GM23338 (cell line): ENCODE results near the gene AEN. TPM values are rescaled to one million over a fixed set of nuclear protein-coding genes. Genes with fewer than 3 reads are reported as not detected.

Experiments used
- ATAC-seq: fragments of 200-7000 bp; cut with Tn5 transposase; 3 replicates; pipeline ENCODE4 v1.9.1; 2020
- DNase-seq: peaks from one replicate; pipeline ENCODE4 v3.0.0-alpha.2; 2015; ENCODE audit warnings: low spot score
- H2AFZ ChIP-seq: fragments of 200-600 bp; sonication (generic); 2 replicates; pipeline ENCODE4 v1.8.0; 2016; ENCODE audit warnings: antibody characterized with exemption, mild to moderate bottlenecking, moderate library complexity
- H3F3A ChIP-seq: fragments of 200-600 bp; sonication (generic); replicated peaks from 2 replicates; pipeline ENCODE4 v1.8.0; 2017; ENCODE audit warnings: antibody characterized with exemption, mixed run types, low read depth
- H3K27ac ChIP-seq: fragments of 200-600 bp; sonication (generic); 2 replicates; pipeline ENCODE4 v1.6.1; 2016; ENCODE audit warnings: low read depth
- H3K27me3 ChIP-seq: fragments of 200-600 bp; sonication (generic); 2 replicates; pipeline ENCODE4 v1.8.0; 2016; ENCODE audit warnings: mild to moderate bottlenecking, mixed run types, moderate library complexity; ENCODE audit not compliant: insufficient read depth
- H3K36me3 ChIP-seq: fragments of 200-600 bp; sonication (generic); 2 replicates; pipeline ENCODE4 v1.8.0; 2016; ENCODE audit warnings: mild to moderate bottlenecking; ENCODE audit not compliant: insufficient read depth
- H3K4me1 ChIP-seq: fragments of 200-600 bp; sonication (generic); 2 replicates; pipeline ENCODE4 v1.8.0; 2016; ENCODE audit warnings: mild to moderate bottlenecking, moderate library complexity; ENCODE audit not compliant: insufficient read depth
- H3K4me2 ChIP-seq: fragments of 200-600 bp; sonication (generic); 2 replicates; pipeline ENCODE4 v1.7.1; 2017; ENCODE audit warnings: mixed run types
- H3K4me3 ChIP-seq: fragments of 200-600 bp; sonication (generic); 2 replicates; pipeline ENCODE4 v1.6.1; 2016; ENCODE audit warnings: mixed run types
- H3K79me2 ChIP-seq: fragments of 200-600 bp; sonication (generic); replicated peaks from 2 replicates; pipeline ENCODE4 v1.8.0; 2017; ENCODE audit warnings: mild to moderate bottlenecking; ENCODE audit not compliant: insufficient read depth
- H3K9me2 ChIP-seq: fragments of 200-600 bp; sonication (generic); 2 replicates; pipeline ENCODE4 v1.8.0; 2017; ENCODE audit not compliant: insufficient read depth
- H4K20me1 ChIP-seq: fragments of 200-600 bp; sonication (generic); replicated peaks from 2 replicates; pipeline ENCODE4 v1.8.0; 2017; ENCODE audit warnings: mild to moderate bottlenecking; ENCODE audit not compliant: insufficient read depth
- H3K27ac Mint-ChIP-seq: 2 replicates; pipeline ENCODE4 v1.8.0; 2020; ENCODE audit warnings: inconsistent platforms, mild to moderate bottlenecking, moderate library complexity, mixed read lengths
- H3K27me3 Mint-ChIP-seq: 3 replicates; pipeline ENCODE4 v1.8.0; 2022; ENCODE audit warnings: low read depth, mild to moderate bottlenecking, moderate library complexity, mixed read lengths, inconsistent platforms; ENCODE audit not compliant: insufficient read depth, poor library complexity
- H3K36me3 Mint-ChIP-seq: 3 replicates; pipeline ENCODE4 v1.8.0; 2021; ENCODE audit warnings: low read depth, mild to moderate bottlenecking, inconsistent platforms, moderate library complexity, mixed read lengths
- H3K4me1 Mint-ChIP-seq: 3 replicates; pipeline ENCODE4 v1.8.0; 2020; ENCODE audit warnings: mild to moderate bottlenecking, inconsistent platforms, mixed read lengths
- H3K4me3 Mint-ChIP-seq: 3 replicates; pipeline ENCODE4 v1.8.0; 2021; ENCODE audit warnings: moderate library complexity, mild to moderate bottlenecking, inconsistent platforms, mixed read lengths
- H3K9me3 Mint-ChIP-seq: 3 replicates; pipeline ENCODE4 v1.8.0; 2020; ENCODE audit warnings: moderate library complexity, mild to moderate bottlenecking, inconsistent platforms, mixed read lengths
- CREB1 ChIP-seq: fragments of 250-450 bp; sonication (Bioruptor Pico); IDR thresholded peaks from 2 replicates; pipeline ENCODE4 v1.5.0; 2020; ENCODE audit warnings: low read depth, mild to moderate bottlenecking, moderate library complexity
- CTCF ChIP-seq, 2 experiments: fragments of 200-600 bp in 1 of 2; sonication (generic) in 1 of 2; conservative IDR thresholded peaks; 2 replicates each; pipeline versions ENCODE4 v1.5.1 to v1.6.1; 2016 to 2017; ENCODE audit warnings: antibody characterized with exemption in 2 of 2, low read depth in 2 of 2, mild to moderate bottlenecking in 2 of 2, moderate library complexity in 1 of 2
- ETS1 ChIP-seq: IDR thresholded peaks from 2 replicates; pipeline ENCODE4 v1.6.1; 2016; ENCODE audit warnings: antibody characterized with exemption
- EZH2 ChIP-seq: fragments of 200-600 bp; sonication (generic); IDR thresholded peaks from one replicate; pipeline ENCODE4 v1.8.0; 2017; ENCODE audit warnings: antibody characterized with exemption, mild to moderate bottlenecking, low read depth; ENCODE audit not compliant: unreplicated experiment
- EZH2phosphoT487 ChIP-seq: fragments of 200-600 bp; sonication (generic); IDR thresholded peaks from one replicate; pipeline ENCODE4 v1.8.1; 2018; ENCODE audit warnings: antibody characterized with exemption; ENCODE audit not compliant: unreplicated experiment
- JUNB ChIP-seq: IDR thresholded peaks from one replicate; pipeline ENCODE4 v1.6.1; 2016; ENCODE audit warnings: antibody characterized with exemption; ENCODE audit not compliant: unreplicated experiment
- NANOG ChIP-seq: IDR thresholded peaks from 2 replicates; pipeline ENCODE4 v1.6.1; 2016; ENCODE audit warnings: antibody characterized with exemption, borderline replicate concordance
- POLR2AphosphoS5 ChIP-seq: IDR thresholded peaks from 2 replicates; pipeline ENCODE4 v1.6.1; 2016; ENCODE audit warnings: antibody characterized with exemption, low read depth
- REST ChIP-seq: IDR thresholded peaks from one replicate; pipeline ENCODE4 v1.6.1; 2018; ENCODE audit warnings: antibody characterized with exemption; ENCODE audit not compliant: unreplicated experiment
- STAT1 ChIP-seq: IDR thresholded peaks from one replicate; pipeline ENCODE4 v1.6.1; 2016; ENCODE audit warnings: antibody characterized with exemption; ENCODE audit not compliant: unreplicated experiment
- ZNF114 ChIP-seq: fragments of 250-450 bp; sonication (Bioruptor Pico); IDR thresholded peaks from 2 replicates; pipeline ENCODE4 v1.5.0; 2020; ENCODE audit warnings: mild to moderate bottlenecking, moderate library complexity
- ZNF331 ChIP-seq: fragments of 250-450 bp; sonication (Bioruptor Pico); IDR thresholded peaks from 2 replicates; pipeline ENCODE4 v1.5.0; 2020; ENCODE audit warnings: low read depth, mild to moderate bottlenecking, moderate library complexity
- polyA plus RNA-seq: library from polyadenylated mRNA; unstranded; fragments of >200 nt; fragmentation: Nextera tagmentation; extraction: Ambion mirVana; gene quantifications from 2 replicates; pipeline ENCODE4 v1.2.1, GENCODE V29; 2016
- total RNA-seq: library from RNA; depleted of rRNA; stranded (reverse); fragments of >200 nt; shearing (Covaris generic); gene quantifications from 2 replicates; pipeline ENCODE4 v1.2.3, GENCODE V29; 2014

The AEN gene
- total and polyA plus RNA-seq, 2 experiments from 2014 or later, result 82.3 to 220 TPM

GRCh38 chr15:88649753-88650551 is 28.8 kb downstream of the AEN start (continued):
- TF ChIP-seq EZH2phosphoT487 (no peak), REST (no peak)

- no peaks in the 10 kb centered on the region for H3K9me2 ChIP-seq
- no peak for ATAC-seq
- no peaks in the 10 kb centered on the region for H3K27me3 ChIP-seq
- Mint-ChIP-seq H3K36me3 (no peaks in the 10 kb centered on the region), H3K27ac (no peak overlapping the region), H3K9me3 (no peaks in the 10 kb centered on the region), H3K27me3 (peaks cover 5% of the 10 kb centered on the region), H3K4me1 (peaks cover 26% of the 10 kb centered on the region), H3K4me3 (no peak overlapping the region)
- no peak for DNase-seq
- no peak overlapping the region for H3K4me2 ChIP-seq
- no peaks in the 10 kb centered on the region for H3F3A ChIP-seq
- no peak overlapping the region for H3K4me3 ChIP-seq
- no peaks in the 10 kb centered on the region for H3K36me3 ChIP-seq
- H3K79me2 ChIP-seq, result no peaks in the 10 kb centered on the region
- no peak overlapping the region for H3K27ac ChIP-seq
- H2AFZ ChIP-seq, result no peak overlapping the region
- H4K20me1 ChIP-seq, result no peaks in the 10 kb centered on the region
- H3K4me1 ChIP-seq, result peaks cover 7% of the 10 kb centered on the region; the same call in 1 of the 2 replicates
- TF ChIP-seq CTCF (conservative IDR thresholded peaks at IDR 0.05; ENCODE audit: low read depth in 2 of 2) (no peak), EZH2 (no peak), POLR2AphosphoS5 (no peak), NANOG (no peak), EZH2phosphoT487 (no peak), ETS1 (no peak), STAT1 (no peak), REST (no peak), CREB1 (CRISPR knock-in tag) (no peak), ZNF114 (CRISPR knock-in tag) (no peak), ZNF331 (CRISPR knock-in tag) (no peak), JUNB (no peak)
Observed at GRCh38 chr15:88650556-88650955, 29.4 kb downstream of the AEN start.
